Measurements from ENCODE around the gene PI4KB.
"Not testable (repeated sequence)": the region's sequence is repeated elsewhere in the genome, so short reads cannot be mapped to it uniquely, and the experiment has no call there.

The PI4KB gene

GRCh38 chr1:151356696-151357095 lies 29.5 kb upstream of the PI4KB start:
- no peak overlapping the region for H3K4me3 ChIP-seq (ENCODE audit: low read depth, low read length)
- TF ChIP-seq CTCF (IDR thresholded peaks at IDR 0.05; ENCODE audit: borderline replicate concordance, insufficient read depth, low read depth, low read length) = no peak

GRCh38 chr1:151352021-151352718 lies 25.0 kb upstream of the PI4KB start:
- no peak for TF ChIP-seq CTCF (IDR thresholded peaks at IDR 0.05; ENCODE audit: borderline replicate concordance, insufficient read depth, low read depth, low read length)
- no peak overlapping the region for H3K4me3 ChIP-seq (ENCODE audit: low read depth, low read length)

GRCh38 chr1:151350323-151350722 lies 23.1 kb upstream of the PI4KB start:
- H3K4me3 ChIP-seq (ENCODE audit: low read depth, low read length) = not testable (repeated sequence)

GRCh38 chr1:151347523-151348246 lies 20.5 kb upstream of the PI4KB start:
- no peak for TF ChIP-seq CTCF (IDR thresholded peaks at IDR 0.05; ENCODE audit: borderline replicate concordance, insufficient read depth, low read depth, low read length)
- peak overlapping the region; percentile 46 for H3K4me3 ChIP-seq (ENCODE audit: low read depth, low read length)

- peak within 1 kb of the TSS; percentile 66 for H3K4me3 ChIP-seq (ENCODE audit: low read depth, low read length)
- no peak for TF ChIP-seq CTCF (IDR thresholded peaks at IDR 0.05; ENCODE audit: borderline replicate concordance, insufficient read depth, low read depth, low read length)
Observed at GRCh38 chr1:151346769-151347522, 19.7 kb upstream of the PI4KB start, which contains the start of gene RFX5. RFX5 (minus strand) TSS chr1:151347252; CDS start chr1:151346320, 932 bp downstream.

GRCh38 chr1:151346082-151346768 lies 19.0 kb upstream of the PI4KB start:
- no peak for TF ChIP-seq CTCF (IDR thresholded peaks at IDR 0.05; ENCODE audit: borderline replicate concordance, insufficient read depth, low read depth, low read length)
- peak overlapping the region; percentile 66 for H3K4me3 ChIP-seq (ENCODE audit: low read depth, low read length)

GRCh38 chr1:151344291-151344690 lies 17.1 kb upstream of the PI4KB start:
- no peak for TF ChIP-seq CTCF (IDR thresholded peaks at IDR 0.05; ENCODE audit: borderline replicate concordance, insufficient read depth, low read depth, low read length)
- H3K4me3 ChIP-seq (ENCODE audit: low read depth, low read length) = no peak overlapping the region

Data from GM12875 (cell line).